Activated T-cell treated with anti-CD3 and anti-CD28 coated beads, Interleukin-2, amount 50 U/mL, for 24 hours (primary cell): Measurements from ENCODE around the gene YAP1.
"Not testable (repeated sequence)": the region's sequence is repeated elsewhere in the genome, so short reads cannot be mapped to it uniquely, and the experiment has no call there.

Experiments
- DNase-seq: peaks from one replicate; pipeline ENCODE4 v3.0.0-alpha.2; 2020
- H3K27ac Mint-ChIP-seq: 2 replicates; pipeline ENCODE4 v1.8.0; 2020; ENCODE audit warnings: mild to moderate bottlenecking, mixed read lengths
- H3K27me3 Mint-ChIP-seq: 2 replicates; pipeline ENCODE4 v1.8.0; 2020; ENCODE audit warnings: mixed read lengths
- H3K36me3 Mint-ChIP-seq: 2 replicates; pipeline ENCODE4 v1.8.0; 2020; ENCODE audit warnings: low read depth, mixed read lengths
- H3K4me1 Mint-ChIP-seq: 2 replicates; pipeline ENCODE4 v1.8.0; 2020; ENCODE audit warnings: low read depth, mixed read lengths
- H3K4me3 Mint-ChIP-seq: 2 replicates; pipeline ENCODE4 v1.8.0; 2020; ENCODE audit warnings: mild to moderate bottlenecking, moderate library complexity, mixed read lengths
- H3K9me3 Mint-ChIP-seq: 2 replicates; pipeline ENCODE4 v1.8.0; 2020; ENCODE audit warnings: mixed read lengths

Gene YAP1

DNA sequence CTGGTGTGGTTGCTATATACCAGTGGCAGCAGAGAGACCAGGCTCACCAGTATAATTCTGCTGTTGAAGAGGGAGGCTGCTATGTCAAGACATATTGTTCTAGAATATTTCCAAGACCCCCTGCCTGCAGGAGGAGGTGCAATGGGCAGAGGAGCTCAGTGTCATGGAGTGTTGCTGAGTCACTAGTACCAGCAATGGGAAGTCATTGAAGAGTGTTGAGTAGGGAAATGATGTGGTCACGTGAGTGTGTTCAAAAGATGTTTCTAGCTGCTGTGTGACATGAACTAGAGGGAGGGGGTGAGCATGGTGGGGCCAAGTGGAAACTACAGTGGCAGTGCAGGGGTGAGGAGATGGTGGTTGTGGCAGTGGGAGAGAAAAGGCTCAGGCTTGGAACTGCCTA lies 130.8 kb downstream of the YAP1 start:
- no peak for DNase-seq
- H3K9me3 Mint-ChIP-seq = no peaks in the 10 kb centered on the region
- no peaks in the 10 kb centered on the region for H3K36me3 Mint-ChIP-seq
- H3K4me3 Mint-ChIP-seq = no peak overlapping the region
- H3K27ac Mint-ChIP-seq = no peak overlapping the region
- no peaks in the 10 kb centered on the region for H3K4me1 Mint-ChIP-seq
- H3K27me3 Mint-ChIP-seq = peaks cover 24% of the 10 kb centered on the region

DNA sequence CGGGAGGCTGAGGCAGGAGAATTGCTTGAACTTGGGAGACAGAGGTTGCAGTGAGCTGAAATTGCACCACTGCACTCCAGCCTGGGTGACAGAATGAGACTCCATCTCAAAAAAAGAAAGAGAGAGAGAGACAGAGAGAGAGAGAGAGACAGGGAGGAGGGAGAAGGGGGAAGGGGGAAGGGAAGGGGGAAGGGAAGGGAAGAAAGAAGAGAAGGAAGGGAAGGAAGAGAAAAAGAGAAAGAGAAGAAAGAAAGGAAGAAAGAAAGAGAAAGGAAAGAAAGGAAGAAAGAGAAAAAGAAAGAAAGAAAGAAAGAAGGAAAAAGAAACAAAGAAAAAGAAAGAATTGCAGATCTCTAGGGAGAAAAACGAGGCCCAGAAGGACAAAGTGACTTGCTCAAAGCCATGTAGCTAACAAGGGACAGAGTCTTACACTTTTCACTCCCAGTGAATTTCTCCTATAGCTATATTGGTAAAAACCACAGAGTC lies 133.2 kb downstream of the YAP1 start:
- H3K27me3 Mint-ChIP-seq = peaks cover 9% of the 10 kb centered on the region

GRCh38 chr11:102244681-102245409 lies 134.6 kb downstream of the YAP1 start:
- Mint-ChIP-seq H3K9me3 (no peaks in the 10 kb centered on the region), H3K27ac (no peak overlapping the region), H3K36me3 (no peaks in the 10 kb centered on the region), H3K4me1 (no peaks in the 10 kb centered on the region), H3K27me3 (peaks cover 6% of the 10 kb centered on the region), H3K4me3 (no peak overlapping the region)
- no peak for DNase-seq

More for the DNA sequence above, 133.2 kb downstream of the YAP1 start:
- Mint-ChIP-seq H3K4me3 (no peak overlapping the region), H3K9me3 (no peaks in the 10 kb centered on the region), H3K36me3 (no peaks in the 10 kb centered on the region), H3K4me1 (no peaks in the 10 kb centered on the region), H3K27ac (no peak overlapping the region)
- no peak for DNase-seq

GRCh38 chr11:102251423-102251822 lies 141.2 kb downstream of the YAP1 start:
- H3K4me3 Mint-ChIP-seq = no peak overlapping the region
- DNase-seq = no peak
- no peaks in the 10 kb centered on the region for H3K4me1 Mint-ChIP-seq
- no peaks in the 10 kb centered on the region for H3K36me3 Mint-ChIP-seq
- H3K27ac Mint-ChIP-seq = no peak overlapping the region
- H3K27me3 Mint-ChIP-seq = no peaks in the 10 kb centered on the region
- H3K9me3 Mint-ChIP-seq = no peaks in the 10 kb centered on the region

DNA sequence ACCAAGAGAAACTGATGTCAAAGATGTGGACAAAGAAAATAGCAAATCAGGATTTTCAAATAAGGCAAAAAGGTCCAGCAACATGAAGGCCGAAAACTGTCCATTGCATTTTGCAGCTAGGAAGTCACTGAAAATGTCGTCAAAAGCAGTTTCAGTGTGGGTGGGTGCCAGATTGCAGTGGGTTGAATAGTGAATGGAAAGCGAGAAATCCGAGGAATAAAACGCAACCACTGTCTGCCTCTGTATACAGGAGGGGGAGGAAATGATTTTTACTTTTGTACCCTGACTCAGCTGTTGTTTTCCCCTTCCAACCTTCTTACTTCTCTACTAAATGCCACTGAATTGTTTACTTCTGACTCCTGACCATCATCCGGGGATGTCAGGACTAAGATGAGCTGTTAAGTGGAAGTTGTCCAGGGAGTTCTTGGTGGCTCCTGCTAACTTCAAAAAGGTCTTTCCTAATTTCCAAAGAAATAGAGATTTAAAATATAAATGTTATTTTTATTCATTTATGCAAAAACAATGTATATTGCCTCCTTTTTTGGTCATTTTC lies 142.2 kb downstream of the YAP1 start:
- no peak overlapping the region for H3K27ac Mint-ChIP-seq
- H3K36me3 Mint-ChIP-seq = no peaks in the 10 kb centered on the region
- H3K9me3 Mint-ChIP-seq = no peaks in the 10 kb centered on the region
- H3K27me3 Mint-ChIP-seq = no peaks in the 10 kb centered on the region
- DNase-seq = no peak
- H3K4me1 Mint-ChIP-seq = no peaks in the 10 kb centered on the region
- H3K4me3 Mint-ChIP-seq = no peak overlapping the region

DNA sequence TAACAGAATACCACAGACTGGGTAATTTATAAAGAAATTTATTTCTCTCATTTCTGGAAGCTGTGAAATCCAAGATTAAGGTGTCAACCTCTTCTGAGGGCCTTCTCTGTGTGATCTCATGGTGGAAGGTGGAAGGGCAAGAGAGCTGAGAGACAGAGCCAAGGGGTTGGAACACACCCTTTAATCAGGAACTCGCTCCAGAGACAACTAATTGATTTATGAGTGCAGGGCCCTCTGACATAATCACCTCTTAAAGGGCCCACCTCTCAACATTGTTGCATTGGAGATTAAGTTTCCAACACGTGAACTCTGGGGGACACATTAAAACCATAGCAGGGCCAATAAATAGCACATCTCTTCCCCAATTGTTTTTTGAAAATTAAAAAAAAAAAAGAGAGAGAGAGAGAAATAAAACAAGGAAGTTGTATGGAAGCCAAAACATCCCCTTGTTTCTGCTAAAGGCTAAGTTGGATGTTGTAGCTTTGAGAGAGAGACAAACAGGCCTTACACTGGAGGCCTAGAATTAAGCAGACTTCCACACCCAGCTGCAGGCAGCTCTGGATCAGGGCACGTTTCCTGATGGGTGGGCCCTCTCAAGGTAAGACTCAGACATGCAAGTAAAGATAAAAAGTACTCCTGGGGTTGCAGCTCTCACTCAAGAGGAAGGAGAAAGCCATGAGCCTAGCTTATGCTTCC lies 142.9 kb downstream of the YAP1 start:
- no peak overlapping the region for H3K4me3 Mint-ChIP-seq
- H3K27ac Mint-ChIP-seq = peak overlapping the region; percentile 5
- no peaks in the 10 kb centered on the region for H3K36me3 Mint-ChIP-seq

DNA sequence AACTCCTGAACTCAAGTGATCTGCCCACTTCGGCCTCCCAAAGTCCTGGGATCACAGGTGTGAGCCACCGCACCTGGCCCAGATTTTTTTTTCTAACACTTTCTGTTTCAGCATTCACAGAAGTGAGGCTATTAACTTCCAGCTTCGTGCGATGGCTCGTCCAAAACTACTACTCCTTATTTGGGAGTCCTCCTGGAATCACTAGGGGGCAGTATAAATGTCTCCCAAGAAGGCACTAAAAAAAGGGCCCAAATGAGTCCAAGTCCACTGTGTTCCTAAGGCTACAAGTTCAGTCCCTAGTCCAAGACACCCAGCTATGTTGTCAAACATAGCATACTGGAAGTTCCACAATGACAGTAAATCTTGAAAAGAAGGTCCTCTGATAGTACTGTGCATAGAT lies 143.8 kb downstream of the YAP1 start:
- no peak for DNase-seq
- Mint-ChIP-seq H3K4me3 (no peak overlapping the region), H3K4me1 (no peaks in the 10 kb centered on the region), H3K27ac (no peak overlapping the region), H3K27me3 (no peaks in the 10 kb centered on the region), H3K36me3 (no peaks in the 10 kb centered on the region), H3K9me3 (no peaks in the 10 kb centered on the region)

More for the DNA sequence above, 142.9 kb downstream of the YAP1 start:
- Mint-ChIP-seq H3K4me1 (no peaks in the 10 kb centered on the region), H3K27me3 (no peaks in the 10 kb centered on the region), H3K9me3 (no peaks in the 10 kb centered on the region)
- DNase-seq = no peak

DNA sequence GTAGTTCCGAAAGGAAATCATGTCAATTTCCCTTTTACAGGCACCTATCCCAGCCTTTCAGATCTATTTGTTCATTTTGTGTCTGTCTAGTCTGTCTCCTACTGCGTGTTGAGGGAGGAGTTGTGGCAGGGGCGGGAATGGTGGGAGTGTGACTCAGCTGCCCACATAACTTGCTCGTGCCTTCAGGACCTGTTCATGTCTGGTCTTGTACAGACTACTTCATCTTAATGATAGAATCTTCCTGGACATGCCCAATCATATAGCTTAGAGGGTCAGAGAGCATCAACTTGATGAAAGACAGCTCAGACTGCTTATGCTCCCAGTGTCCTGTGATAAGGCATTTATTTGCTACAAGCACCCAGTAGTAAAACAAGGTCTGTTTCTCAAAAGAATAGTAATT lies 146.0 kb downstream of the YAP1 start:
- Mint-ChIP-seq H3K4me3 (no peak overlapping the region), H3K4me1 (no peaks in the 10 kb centered on the region), H3K27me3 (no peaks in the 10 kb centered on the region), H3K27ac (no peak overlapping the region), H3K36me3 (no peaks in the 10 kb centered on the region), H3K9me3 (no peaks in the 10 kb centered on the region)
- DNase-seq = no peak

GRCh38 chr11:102260241-102260640 lies 150.0 kb downstream of the YAP1 start:
- no peak overlapping the region for H3K4me3 Mint-ChIP-seq
- H3K9me3 Mint-ChIP-seq = no peaks in the 10 kb centered on the region
- H3K27me3 Mint-ChIP-seq = no peaks in the 10 kb centered on the region
- H3K4me1 Mint-ChIP-seq = no peaks in the 10 kb centered on the region
- H3K27ac Mint-ChIP-seq = no peak overlapping the region
- no peaks in the 10 kb centered on the region for H3K36me3 Mint-ChIP-seq
- DNase-seq = no peak

DNA sequence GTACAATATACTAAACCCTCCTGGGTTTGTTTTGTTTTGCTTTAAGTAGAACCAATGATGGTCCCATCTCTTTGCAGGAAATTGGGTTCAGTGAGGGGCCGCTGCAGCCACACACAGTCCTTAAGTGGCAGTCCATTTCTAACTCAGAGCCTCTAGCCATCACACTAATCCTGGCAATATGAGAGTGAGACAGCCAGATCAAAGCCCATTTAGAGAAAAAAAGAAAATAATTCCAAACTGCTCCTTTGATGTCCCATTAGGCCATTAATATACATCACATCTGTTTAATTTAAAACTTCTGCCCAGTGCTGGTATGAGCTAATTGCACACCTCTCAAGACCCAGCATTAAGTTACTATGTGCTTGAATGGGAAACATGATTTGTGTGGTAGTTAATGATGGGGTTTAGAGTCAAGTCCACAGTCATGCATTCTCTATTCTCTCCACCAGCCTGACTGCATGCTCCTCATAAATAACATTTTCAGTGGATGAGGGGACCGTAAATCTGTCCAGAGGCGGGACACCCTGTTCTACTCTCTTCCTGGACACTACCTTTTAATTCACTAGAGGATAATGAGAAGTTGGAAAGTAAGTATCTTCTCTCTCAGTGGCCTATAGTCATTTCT lies 153.2 kb downstream of the YAP1 start:
- no peak for DNase-seq
- H3K4me3 Mint-ChIP-seq = no peak overlapping the region
- H3K4me1 Mint-ChIP-seq = peaks cover 9% of the 10 kb centered on the region
- peaks cover 5% of the 10 kb centered on the region for H3K27me3 Mint-ChIP-seq
- H3K9me3 Mint-ChIP-seq = no peaks in the 10 kb centered on the region
- no peaks in the 10 kb centered on the region for H3K36me3 Mint-ChIP-seq
- H3K27ac Mint-ChIP-seq = no peak overlapping the region

DNA sequence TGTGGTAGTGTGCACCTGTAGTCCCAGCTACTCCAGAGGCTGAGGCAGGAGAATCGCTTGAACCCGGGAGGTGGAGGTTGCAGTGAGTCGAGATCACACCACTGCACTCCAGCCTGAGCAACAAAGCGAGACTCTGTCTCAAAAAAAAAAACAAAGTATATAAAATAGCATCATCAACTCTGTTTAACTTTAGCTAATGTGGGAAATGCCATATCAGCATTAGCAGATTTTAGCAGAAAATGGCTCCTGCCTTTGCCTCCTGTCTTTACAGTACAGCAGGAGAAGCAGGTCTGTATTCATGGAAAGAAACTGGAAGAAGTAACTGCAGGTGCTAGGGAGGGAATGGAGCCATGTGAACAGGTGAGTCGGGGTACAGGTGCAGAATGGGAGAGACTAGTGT lies 154.5 kb downstream of the YAP1 start:
- H3K9me3 Mint-ChIP-seq, H3K36me3 Mint-ChIP-seq, H3K4me3 Mint-ChIP-seq, H3K27ac Mint-ChIP-seq, DNase-seq, H3K27me3 Mint-ChIP-seq: not testable (repeated sequence)
- peaks cover 20% of the 10 kb centered on the region for H3K4me1 Mint-ChIP-seq

- H3K27me3 Mint-ChIP-seq = peaks cover 5% of the 10 kb centered on the region
- no peaks in the 10 kb centered on the region for H3K9me3 Mint-ChIP-seq
- H3K36me3 Mint-ChIP-seq = no peaks in the 10 kb centered on the region
- no peak for DNase-seq
- peaks cover 30% of the 10 kb centered on the region for H3K4me1 Mint-ChIP-seq
- no peak overlapping the region for H3K4me3 Mint-ChIP-seq
- no peak overlapping the region for H3K27ac Mint-ChIP-seq
Measured at GRCh38 chr11:102266099-102266498, 155.9 kb downstream of the YAP1 start.

GRCh38 chr11:102267609-102268008 lies 157.4 kb downstream of the YAP1 start:
- Mint-ChIP-seq H3K27ac (no peak overlapping the region), H3K27me3 (peaks cover 5% of the 10 kb centered on the region), H3K4me1 (peaks cover 31% of the 10 kb centered on the region), H3K4me3 (no peak overlapping the region), H3K9me3 (no peaks in the 10 kb centered on the region), H3K36me3 (no peaks in the 10 kb centered on the region)
- DNase-seq = no peak

DNA sequence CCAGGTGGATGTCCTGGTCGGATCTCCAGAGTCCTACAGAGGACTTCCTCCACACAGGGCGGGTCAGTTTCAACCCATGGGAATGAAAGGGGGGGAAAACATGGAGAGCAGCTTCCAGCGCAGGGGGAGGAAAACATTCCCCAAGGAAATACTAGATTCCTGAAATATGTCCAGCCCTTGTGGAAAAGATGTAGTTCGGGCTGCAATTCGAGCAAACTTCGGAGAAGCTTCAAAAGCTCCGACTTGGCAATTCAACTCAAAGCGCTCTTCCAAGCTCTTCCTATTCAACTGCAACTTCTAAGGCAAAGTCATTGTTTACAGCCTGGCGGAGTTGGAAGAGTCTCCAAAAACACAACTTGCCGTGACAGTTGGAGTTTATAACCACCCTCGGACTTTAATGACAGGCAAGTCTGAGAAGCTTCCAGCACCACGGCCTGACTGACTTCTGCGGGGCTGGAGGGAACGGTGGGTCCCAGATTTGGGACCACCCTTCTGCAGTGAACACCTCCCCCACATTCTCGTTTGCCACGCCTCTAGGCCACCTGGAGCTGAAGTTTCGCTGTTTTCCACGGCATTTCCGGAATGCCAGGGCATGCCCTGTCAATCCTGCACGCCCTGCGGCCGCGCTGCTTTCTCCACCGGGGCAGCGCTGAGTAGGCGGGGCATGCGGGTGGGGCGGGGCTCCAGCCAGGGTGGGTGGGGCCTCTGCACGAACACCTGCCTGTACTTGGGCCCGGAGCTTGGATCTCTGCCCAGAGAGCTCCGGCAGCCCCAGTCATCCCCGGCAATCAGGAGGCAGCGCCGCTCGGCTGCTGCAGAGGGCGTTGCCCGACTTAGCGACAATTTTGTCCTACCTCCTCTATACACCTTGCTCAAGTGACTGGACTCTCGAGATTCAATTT lies 158.1 kb downstream of the YAP1 start:
- H3K27ac Mint-ChIP-seq = no peak overlapping the region
- peak overlapping the region; percentile 53 for H3K4me3 Mint-ChIP-seq
- peaks cover 7% of the 10 kb centered on the region for H3K27me3 Mint-ChIP-seq
- no peaks in the 10 kb centered on the region for H3K36me3 Mint-ChIP-seq
- H3K9me3 Mint-ChIP-seq = no peaks in the 10 kb centered on the region
- peak; percentile 79 for DNase-seq
- peaks cover 34% of the 10 kb centered on the region for H3K4me1 Mint-ChIP-seq
